ENCODE measurements around the gene GIT1. TPM values are rescaled to one million over a fixed set of nuclear protein-coding genes. Genes with fewer than 3 reads are reported as not detected.
A peak's percentile ranks its signal among the peaks of the same experiment; 100 is the strongest.

GIT1 gene
- total RNA-seq (82.0 and 92.5 TPM in 2 replicates), polyA plus RNA-seq (75.5 and 97.5 TPM in 2 replicates), polyA minus RNA-seq (63.9 and 96.6 TPM in 2 replicates), Bru-seq, nascent RNA (percentile 65 among the genes with signal in this experiment), BruChase-seq, experiment 1, labeled RNA remaining after a 6-hour chase (percentile 93 among the genes with signal in this experiment), BruChase-seq, experiment 2, labeled RNA remaining after a 2-hour chase (percentile 85 among the genes with signal in this experiment)
- 74.6 and 75.7 TPM in 2 replicates for polyA plus RNA-seq (2011; cell fraction: cytosol; rRNA removed)
- 118 and 146 TPM in 2 replicates for polyA plus RNA-seq (2011; cell fraction: nucleus; rRNA removed)
- 63.1 and 66.3 TPM in 2 replicates for polyA plus RNA-seq (2012)
- polyA minus RNA-seq (2011; cell fraction: cytosol; rRNA and poly(A)+ RNA removed): 44.4 TPM
- 40.9 and 60.4 TPM in 2 replicates for polyA minus RNA-seq (2011; cell fraction: nucleus; rRNA and poly(A)+ RNA removed)
- long read RNA-seq, transcript GIT1-201 (20 exons, 3,768 nt): major isoform, 98 of 227 reads
- long read RNA-seq, transcript GIT1-203 (21 exons, 3,711 nt): minor isoform, 10 of 227 reads
- long read RNA-seq, partial matches to known transcripts: 36 of 227 reads
- long read RNA-seq, other reads (novel, unspliced or antisense): 83 of 227 reads

GRCh38 chr17:29589524-29590410 lies at the start of gene GIT1:
GIT1 (minus strand) TSS chr17:29589648; CDS start chr17:29589378, 270 bp downstream.
- dilution Hi-C loops (cut with MboI; ENCODE audit: extremely low pct_ligation_motif_present, low sequenced_read_pairs): no loop called here
- Histone ChIP-seq H3K4me2 (ENCODE audit: insufficient read depth, low read length) (peak within 1 kb of the TSS; percentile 66), H3K4me3 (replicated peaks in 1 of 3; ENCODE audit: insufficient read depth in 1 of 3, low read depth in 1 of 3, low read length in 3 of 3) (peak within 1 kb of the TSS; percentile 58 to 69 (median 68)), H3K4me1 (ENCODE audit: control insufficient read depth, extremely low read depth, insufficient read depth, low read length) (peaks cover 76% of the 10 kb centered on the region), H3K9me1 (replicated peaks; ENCODE audit: control insufficient read depth, extremely low read depth, insufficient read depth, low read length) (no peaks in the 10 kb centered on the region), H3K36me3 (ENCODE audit: control insufficient read depth in 2 of 2, extremely low read depth in 1 of 2, insufficient read depth in 2 of 2, low read length in 2 of 2) (no peaks in the 10 kb centered on the region), H4K20me1 (replicated peaks; ENCODE audit: control insufficient read depth, extremely low read depth, insufficient read depth, low read length) (no peaks in the 10 kb centered on the region), H3K9ac (replicated peaks; ENCODE audit: extremely low read depth, insufficient read depth, low read length) (peak within 1 kb of the TSS; percentile 54), H2AFZ (ENCODE audit: low read depth, low read length) (peak within 1 kb of the TSS; percentile 59), H3K27ac (ENCODE audit: insufficient read depth, low read depth, low read length) (peak within 1 kb of the TSS; percentile 66), H3K79me2 (ENCODE audit: control insufficient read depth, insufficient read depth, low read length) (peaks cover 48% of the 10 kb centered on the region), H3K9me3 (replicated peaks; ENCODE audit: control insufficient read depth, insufficient read depth, low read length) (no peaks in the 10 kb centered on the region), H3K27me3 (ENCODE audit: control insufficient read depth in 2 of 2, insufficient read depth in 2 of 2, low read length in 2 of 2) (no peaks in the 10 kb centered on the region)
- FAIRE-seq (peak; percentile 76), DNase-seq (ENCODE audit: low read depth, low spot score) (peak; percentile 82)
- intact Hi-C loops (cut with micrococcal nuclease): loop anchor here (2.0 to 5.0 kb wide), 3 partner anchors 197 to 441 kb away; partner anchors contain the start of genes NUFIP2 and TAOK1
- no TSS peak for BruUV-seq (replicated peaks)
- ChIA-PET POLR2A (no interaction called here), CTCF (interaction anchor here (1.0 to 9.2 kb wide), 3 partner anchors 11 to 27 kb away, joined by 3 to 152 read pairs (median 120); partner anchors contain the start of gene ABHD15)
- TF ChIP-seq GATA2 (IDR thresholded peaks at IDR 0.05; ENCODE audit: insufficient read depth, insufficient read length, low read depth, low read length): no peak
- TF ChIP-seq POLR2A (IDR thresholded peaks at IDR 0.05; ENCODE audit: low read depth, low read length): peak; percentile 75
- TF ChIP-seq MAX (IDR thresholded peaks at IDR 0.05; ENCODE audit: insufficient read depth, insufficient read length): no peak
- TF ChIP-seq JUN (IDR thresholded peaks at IDR 0.05; ENCODE audit: borderline replicate concordance, insufficient read depth, insufficient read length, low read depth): no peak
- TF ChIP-seq POLR2AphosphoS5 (IDR thresholded peaks at IDR 0.05; ENCODE audit: insufficient read depth, low read depth, low read length): peak; percentile 78
- TF ChIP-seq FOS (IDR thresholded peaks at IDR 0.05; ENCODE audit: borderline replicate concordance, insufficient read depth, low read length): peak; percentile 9
- no peak for TF ChIP-seq EZH2 (IDR thresholded peaks at IDR 0.05; ENCODE audit: borderline replicate concordance, low read depth, low read length, severe bottlenecking)
